MM.1S (cell line): ENCODE data around the gene EHBP1L1.

ENCODE experiments used
- DNase-seq: peaks from one replicate; pipeline ENCODE4 v3.0.0-alpha.2; 2015
- H2AFZ ChIP-seq: fragments of 300-600 bp; sonication (generic); 2 replicates; pipeline ENCODE4 v1.6.0; 2016; ENCODE audit warnings: antibody characterized with exemption, low read length
- H3F3A ChIP-seq: fragments of 300-600 bp; sonication (generic); 2 replicates; pipeline ENCODE4 v1.6.1; 2016; ENCODE audit warnings: mild to moderate bottlenecking, antibody characterized with exemption, low read length, moderate library complexity, mixed read lengths; ENCODE audit not compliant: insufficient read depth
- H3K27ac ChIP-seq: fragments of 300-600 bp; sonication (generic); 2 replicates; pipeline ENCODE4 v1.5.1; 2016; ENCODE audit warnings: mild to moderate bottlenecking, low read length
- H3K27me3 ChIP-seq: fragments of 300-600 bp; sonication (generic); replicated peaks from 2 replicates; pipeline ENCODE4 v1.6.0; 2016; ENCODE audit warnings: low read length; ENCODE audit not compliant: insufficient read depth
- H3K36me3 ChIP-seq: fragments of 300-600 bp; sonication (generic); replicated peaks from 2 replicates; pipeline ENCODE4 v1.6.1; 2016; ENCODE audit warnings: mild to moderate bottlenecking, low read length, mixed read lengths; ENCODE audit not compliant: insufficient read depth
- H3K4me1 ChIP-seq: fragments of 300-600 bp; sonication (generic); 2 replicates; pipeline ENCODE4 v1.6.1; 2016; ENCODE audit warnings: low read length, mixed read lengths
- H3K4me2 ChIP-seq: fragments of 300-600 bp; sonication (generic); 2 replicates; pipeline ENCODE4 v1.6.0; 2016; ENCODE audit warnings: low read depth, low read length
- H3K4me3 ChIP-seq: fragments of 300-600 bp; sonication (generic); 2 replicates; pipeline ENCODE4 v1.5.1; 2016; ENCODE audit warnings: low read length, mixed read lengths
- H3K79me2 ChIP-seq: fragments of 300-600 bp; sonication (generic); 2 replicates; pipeline ENCODE4 v1.6.1; 2016; ENCODE audit warnings: mixed run types, low read length, mixed read lengths
- H3K9ac ChIP-seq: fragments of 300-600 bp; sonication (generic); 2 replicates; pipeline ENCODE4 v1.6.1; 2016; ENCODE audit warnings: low read length, mixed read lengths
- H3K9me2 ChIP-seq: fragments of 300-600 bp; sonication (generic); replicated peaks from 2 replicates; pipeline ENCODE4 v1.6.1; 2016; ENCODE audit warnings: mild to moderate bottlenecking, low read length, mixed read lengths; ENCODE audit not compliant: insufficient read depth
- H3K9me3 ChIP-seq: fragments of 300-600 bp; sonication (generic); replicated peaks from 2 replicates; pipeline ENCODE4 v1.6.1; 2016; ENCODE audit warnings: mild to moderate bottlenecking, low read length, mixed read lengths; ENCODE audit not compliant: insufficient read depth
- H4K20me1 ChIP-seq: fragments of 300-600 bp; sonication (generic); 2 replicates; pipeline ENCODE4 v1.6.1; 2016; ENCODE audit warnings: mild to moderate bottlenecking, low read length, moderate library complexity, mixed read lengths; ENCODE audit not compliant: insufficient read depth
- EZH2 ChIP-seq: fragments of 300-600 bp; sonication (generic); optimal IDR thresholded peaks from 2 replicates; pipeline ENCODE3; 2017; ENCODE audit warnings: low read depth, mild to moderate bottlenecking, antibody characterized with exemption, low read length, mixed read lengths
- EZH2phosphoT487 ChIP-seq: fragments of 300-600 bp; sonication (generic); IDR thresholded peaks from 2 replicates; pipeline ENCODE4 v1.6.1; 2018; ENCODE audit warnings: antibody characterized with exemption, low read length
- TF ChIP-seq, protein P1 (sequence below): fragments of 300-600 bp; sonication (generic); IDR thresholded peaks from 2 replicates; pipeline ENCODE4 v1.5.1; 2016; ENCODE audit warnings: antibody characterized with exemption, low read length, mixed read lengths

Gene EHBP1L1

GRCh38 chr11:65551572-65552387, 24.1 kb upstream of the EHBP1L1 start:
- Histone ChIP-seq H3K4me1 (peaks cover 28% of the 10 kb centered on the region), H3K79me2 (no peaks in the 10 kb centered on the region), H3K27ac (peak overlapping the region; percentile 65; the same call in 1 of the 2 replicates), H3K9me2 (no peaks in the 10 kb centered on the region), H2AFZ (no peak overlapping the region), H4K20me1 (no peaks in the 10 kb centered on the region), H3F3A (peaks cover 19% of the 10 kb centered on the region), H3K36me3 (no peaks in the 10 kb centered on the region), H3K27me3 (no peaks in the 10 kb centered on the region), H3K9ac (no peak overlapping the region), H3K9me3 (no peaks in the 10 kb centered on the region), H3K4me3 (no peak overlapping the region), H3K4me2 (peak overlapping the region; percentile 37; the same call in 1 of the 2 replicates)
- DNase-seq = peak; percentile 91
- TF ChIP-seq, protein P1, sequence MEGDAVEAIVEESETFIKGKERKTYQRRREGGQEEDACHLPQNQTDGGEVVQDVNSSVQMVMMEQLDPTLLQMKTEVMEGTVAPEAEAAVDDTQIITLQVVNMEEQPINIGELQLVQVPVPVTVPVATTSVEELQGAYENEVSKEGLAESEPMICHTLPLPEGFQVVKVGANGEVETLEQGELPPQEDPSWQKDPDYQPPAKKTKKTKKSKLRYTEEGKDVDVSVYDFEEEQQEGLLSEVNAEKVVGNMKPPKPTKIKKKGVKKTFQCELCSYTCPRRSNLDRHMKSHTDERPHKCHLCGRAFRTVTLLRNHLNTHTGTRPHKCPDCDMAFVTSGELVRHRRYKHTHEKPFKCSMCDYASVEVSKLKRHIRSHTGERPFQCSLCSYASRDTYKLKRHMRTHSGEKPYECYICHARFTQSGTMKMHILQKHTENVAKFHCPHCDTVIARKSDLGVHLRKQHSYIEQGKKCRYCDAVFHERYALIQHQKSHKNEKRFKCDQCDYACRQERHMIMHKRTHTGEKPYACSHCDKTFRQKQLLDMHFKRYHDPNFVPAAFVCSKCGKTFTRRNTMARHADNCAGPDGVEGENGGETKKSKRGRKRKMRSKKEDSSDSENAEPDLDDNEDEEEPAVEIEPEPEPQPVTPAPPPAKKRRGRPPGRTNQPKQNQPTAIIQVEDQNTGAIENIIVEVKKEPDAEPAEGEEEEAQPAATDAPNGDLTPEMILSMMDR = peak; percentile 89
- TF ChIP-seq EZH2phosphoT487 = no peak

- H3K79me2 ChIP-seq = no peaks in the 10 kb centered on the region
- DNase-seq = no peak
- H3F3A ChIP-seq = peaks cover 21% of the 10 kb centered on the region
- H3K9ac ChIP-seq = no peak overlapping the region
- peak overlapping the region; percentile 37; the same call in 1 of the 2 replicates for H3K4me2 ChIP-seq
- peak overlapping the region; percentile 65; the same call in 1 of the 2 replicates for H3K27ac ChIP-seq
- H2AFZ ChIP-seq = no peak overlapping the region
- no peaks in the 10 kb centered on the region for H3K9me2 ChIP-seq
- H3K4me1 ChIP-seq = peaks cover 24% of the 10 kb centered on the region
- no peaks in the 10 kb centered on the region for H3K9me3 ChIP-seq
- no peaks in the 10 kb centered on the region for H4K20me1 ChIP-seq
- TF ChIP-seq, protein P1 = 0 out of 2 replicates have a peak, but pooled peaks have one; percentile 0
- no peak for TF ChIP-seq EZH2phosphoT487
- no peak for TF ChIP-seq EZH2
- no peak overlapping the region for H3K4me3 ChIP-seq
- no peaks in the 10 kb centered on the region for H3K27me3 ChIP-seq
- H3K36me3 ChIP-seq = no peaks in the 10 kb centered on the region
These were observed 23.4 kb upstream of the EHBP1L1 start for GRCh38 chr11:65552388-65552951.

DNA sequence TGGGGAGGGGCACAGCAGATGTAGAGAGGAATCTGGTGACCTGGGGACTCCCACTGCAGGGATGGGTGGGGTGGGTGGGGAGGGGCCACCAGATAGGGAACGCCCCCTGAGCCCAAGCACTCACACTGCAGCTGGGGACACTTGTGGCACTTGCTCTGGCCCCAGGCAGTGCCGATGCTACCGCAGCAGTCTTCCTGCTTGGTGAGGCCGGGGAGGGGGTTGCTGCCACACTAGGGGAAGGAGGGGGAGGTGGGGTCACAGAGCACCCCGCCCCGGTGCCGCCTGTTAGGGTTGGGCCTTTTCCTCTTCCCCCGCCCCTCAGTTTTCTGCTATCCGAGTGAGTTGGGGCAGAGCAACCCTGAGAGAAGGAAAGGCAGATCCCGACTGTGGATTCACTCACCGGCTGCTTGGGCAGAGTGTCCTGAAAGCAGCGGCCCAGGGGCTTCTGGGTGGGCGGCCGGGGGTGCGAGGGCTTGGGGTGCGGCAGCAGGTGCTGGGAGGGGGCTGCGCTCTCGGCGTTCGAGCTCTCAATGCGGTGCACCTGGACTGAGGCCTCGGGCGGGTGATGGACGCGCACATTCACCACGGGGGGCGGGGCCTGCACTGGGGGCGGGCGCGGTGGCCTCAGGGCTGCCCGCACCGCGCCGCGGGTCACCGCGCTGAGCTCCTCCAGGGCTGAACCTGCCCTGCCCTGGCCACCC, 22.4 kb upstream of the EHBP1L1 start:
- H3K4me3 ChIP-seq = peak overlapping the region; percentile 48
- no peaks in the 10 kb centered on the region for H3K9me3 ChIP-seq
- peak overlapping the region; percentile 79 for H3K4me2 ChIP-seq
- H4K20me1 ChIP-seq = no peaks in the 10 kb centered on the region
- peak overlapping the region; percentile 52; the same call in 1 of the 2 replicates for H3K9ac ChIP-seq
- peaks cover 21% of the 10 kb centered on the region for H3F3A ChIP-seq
- H3K79me2 ChIP-seq = no peaks in the 10 kb centered on the region
- H3K27ac ChIP-seq = peak overlapping the region; percentile 52; the same call in 1 of the 2 replicates
- TF ChIP-seq, protein P1 = no peak
- no peak for TF ChIP-seq EZH2
- no peak for TF ChIP-seq EZH2phosphoT487
- no peaks in the 10 kb centered on the region for H3K27me3 ChIP-seq
- H3K9me2 ChIP-seq = no peaks in the 10 kb centered on the region
- peaks cover 22% of the 10 kb centered on the region for H3K4me1 ChIP-seq
- peak overlapping the region; percentile 7; the same call in 1 of the 2 replicates for H2AFZ ChIP-seq
- no peaks in the 10 kb centered on the region for H3K36me3 ChIP-seq
- peak; percentile 90 for DNase-seq
